HG02642 (cell line): ENCODE measurements around the gene FAM170B.

ENCODE experiments used
- ATAC-seq: cut with Tn5 transposase; IDR thresholded peaks from one replicate; pipeline ENCODE4 v1.9.1; 2021; ENCODE audit warnings: mild to moderate bottlenecking; ENCODE audit not compliant: unreplicated experiment, poor library complexity

FAM170B gene

GRCh38 chr10:49170632-49171325 is 37.0 kb upstream of the FAM170B start:
- no peak for ATAC-seq

GRCh38 chr10:49169776-49170175 is 36.0 kb upstream of the FAM170B start:
- ATAC-seq = no peak

- no peak for ATAC-seq
Measured at GRCh38 chr10:49168831-49169500, 35.1 kb upstream of the FAM170B start.

GRCh38 chr10:49168171-49168540 is 34.3 kb upstream of the FAM170B start:
- ATAC-seq = no peak

- no peak for ATAC-seq
Measured at GRCh38 chr10:49167425-49168170, 33.8 kb upstream of the FAM170B start.

- ATAC-seq = no peak
Measured at GRCh38 chr10:49166484-49167400, 32.9 kb upstream of the FAM170B start.

GRCh38 chr10:49165821-49166483 is 32.1 kb upstream of the FAM170B start:
- ATAC-seq = no peak

GRCh38 chr10:49165259-49165658 is 31.4 kb upstream of the FAM170B start:
- no peak for ATAC-seq

GRCh38 chr10:49164559-49165188 is 30.9 kb upstream of the FAM170B start:
- peak; percentile 90 for ATAC-seq

- no peak for ATAC-seq
Measured at GRCh38 chr10:49163741-49164140, 29.9 kb upstream of the FAM170B start.

GRCh38 chr10:49162761-49163310 is 29.0 kb upstream of the FAM170B start:
- no peak for ATAC-seq

- ATAC-seq = no peak
Measured at GRCh38 chr10:49162063-49162462, 28.2 kb upstream of the FAM170B start.

GRCh38 chr10:49161411-49161997 is 27.7 kb upstream of the FAM170B start:
- ATAC-seq = no peak

GRCh38 chr10:49160814-49161213 is 27.0 kb upstream of the FAM170B start:
- ATAC-seq = no peak

- ATAC-seq = no peak
Measured at GRCh38 chr10:49160110-49160509, 26.3 kb upstream of the FAM170B start.

- no peak for ATAC-seq
Measured at GRCh38 chr10:49158915-49159314, 25.1 kb upstream of the FAM170B start.

GRCh38 chr10:49158404-49158803 is 24.6 kb upstream of the FAM170B start:
- ATAC-seq = no peak

GRCh38 chr10:49157229-49157628 is 23.4 kb upstream of the FAM170B start:
- ATAC-seq = no peak

- ATAC-seq = no peak
Measured at GRCh38 chr10:49154641-49155040, 20.8 kb upstream of the FAM170B start.
